ENCODE results near the gene NUP93.

The NUP93 gene

GRCh38 chr16:56862776-56863175 is 132.8 kb downstream of the NUP93 start:
- Histone ChIP-seq H3K9ac (no peak overlapping the region), H3K4me3 (ENCODE audit: low read depth, low read length) (no peak overlapping the region), H3K27ac (no peak overlapping the region), H2AFZ (no peak overlapping the region), H3K36me3 (ENCODE audit: control insufficient read depth, insufficient read depth, low read length) (no peaks in the 10 kb centered on the region), H3K27me3 (ENCODE audit: control insufficient read depth, insufficient read depth, low read length) (no peaks in the 10 kb centered on the region), H3K4me1 (peaks cover 25% of the 10 kb centered on the region), H3K9me3 (ENCODE audit: control insufficient read depth, low read length) (no peaks in the 10 kb centered on the region), H3K4me2 (ENCODE audit: low read length) (no peak overlapping the region), H3K79me2 (peaks cover 3% of the 10 kb centered on the region)
- no peak for TF ChIP-seq CTCF (IDR thresholded peaks at IDR 0.05)

GRCh38 chr16:56864960-56865359 is 135.0 kb downstream of the NUP93 start, which contains the start of gene SLC12A3:
Gene SLC12A3, plus strand, starts transcription at chr16:56865207. Its CDS starts 29 bp downstream, at chr16:56865236.
- Histone ChIP-seq H3K27me3 (ENCODE audit: control insufficient read depth, insufficient read depth, low read length) (no peaks in the 10 kb centered on the region), H3K9ac (no peak within 1 kb of the TSS), H3K36me3 (ENCODE audit: control insufficient read depth, insufficient read depth, low read length) (no peaks in the 10 kb centered on the region), H3K4me2 (ENCODE audit: low read length) (no peak within 1 kb of the TSS), H3K9me3 (ENCODE audit: control insufficient read depth, low read length) (no peaks in the 10 kb centered on the region), H3K4me1 (peaks cover 21% of the 10 kb centered on the region), H2AFZ (peak within 1 kb of the TSS; percentile 41), H3K27ac (no peak within 1 kb of the TSS), H3K79me2 (peaks cover 4% of the 10 kb centered on the region), H3K4me3 (ENCODE audit: low read depth, low read length) (no peak within 1 kb of the TSS)
- no peak for TF ChIP-seq CTCF (IDR thresholded peaks at IDR 0.05)

- TF ChIP-seq CTCF (IDR thresholded peaks at IDR 0.05) = no peak
Measured at GRCh38 chr16:56865394-56866062, 135.6 kb downstream of the NUP93 start.

DNA sequence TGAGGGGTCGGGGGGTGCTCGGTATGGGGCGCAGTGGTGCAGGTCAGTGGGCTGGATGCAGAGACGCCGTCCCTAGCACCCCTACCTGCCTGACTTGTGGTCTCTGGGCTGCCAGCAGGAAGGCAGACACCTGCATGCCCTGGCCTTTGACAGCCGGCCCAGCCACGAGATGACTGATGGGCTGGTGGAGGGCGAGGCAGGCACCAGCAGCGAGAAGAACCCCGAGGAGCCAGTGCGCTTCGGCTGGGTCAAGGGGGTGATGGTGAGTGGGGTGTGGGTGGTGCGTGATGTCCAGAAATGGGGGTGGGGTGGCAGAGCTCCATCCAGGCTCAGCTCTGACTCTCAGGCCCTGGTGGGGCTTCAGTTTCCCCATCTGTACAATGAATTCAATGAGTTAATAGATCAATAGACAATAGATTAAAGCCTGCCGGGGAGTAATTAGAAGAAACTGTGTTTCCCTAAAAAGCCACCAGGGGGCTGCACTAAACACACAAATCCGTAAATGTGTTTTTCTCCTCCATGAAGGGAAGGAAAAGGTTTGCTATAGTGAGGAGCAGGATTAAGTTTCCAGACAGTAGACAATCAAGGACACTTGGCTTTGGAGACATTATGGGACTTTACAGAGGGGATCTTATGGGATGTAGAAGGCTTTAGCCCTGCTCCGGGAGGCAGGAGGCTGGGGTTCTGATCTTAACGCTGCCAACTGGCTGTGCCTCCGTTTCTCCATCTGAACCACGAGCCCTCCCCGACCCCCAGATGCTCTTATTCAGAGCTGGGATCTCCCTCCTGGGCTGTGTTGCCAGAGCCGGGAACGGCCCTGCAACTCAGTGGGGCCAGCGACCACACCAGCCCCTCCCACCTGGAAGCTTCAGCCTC is 137.3 kb downstream of the NUP93 start:
- peak overlapping the region; percentile 9 for H3K9ac ChIP-seq
- no peak overlapping the region for H3K4me2 ChIP-seq (ENCODE audit: low read length)
- H3K27ac ChIP-seq = no peak overlapping the region
- no peaks in the 10 kb centered on the region for H3K27me3 ChIP-seq (ENCODE audit: control insufficient read depth, insufficient read depth, low read length)
- peaks cover 4% of the 10 kb centered on the region for H3K79me2 ChIP-seq
- TF ChIP-seq CTCF (IDR thresholded peaks at IDR 0.05) = peak; percentile 90
- H3K4me1 ChIP-seq = no peaks in the 10 kb centered on the region
- peak overlapping the region; percentile 70 for H2AFZ ChIP-seq
- H3K4me3 ChIP-seq (ENCODE audit: low read depth, low read length) = no peak overlapping the region
- H3K36me3 ChIP-seq (ENCODE audit: control insufficient read depth, insufficient read depth, low read length) = no peaks in the 10 kb centered on the region
- H3K9me3 ChIP-seq (ENCODE audit: control insufficient read depth, low read length) = no peaks in the 10 kb centered on the region

More at GRCh38 chr16:56865394-56866062, 135.6 kb downstream of the NUP93 start:
- H3K79me2 ChIP-seq = peaks cover 4% of the 10 kb centered on the region
- no peak overlapping the region for H3K9ac ChIP-seq
- H3K4me3 ChIP-seq (ENCODE audit: low read depth, low read length) = no peak overlapping the region
- no peak overlapping the region for H3K4me2 ChIP-seq (ENCODE audit: low read length)
- no peaks in the 10 kb centered on the region for H3K36me3 ChIP-seq (ENCODE audit: control insufficient read depth, insufficient read depth, low read length)
- no peaks in the 10 kb centered on the region for H3K27me3 ChIP-seq (ENCODE audit: control insufficient read depth, insufficient read depth, low read length)
- H3K4me1 ChIP-seq = peaks cover 15% of the 10 kb centered on the region
- H2AFZ ChIP-seq = no peak overlapping the region
- H3K9me3 ChIP-seq (ENCODE audit: control insufficient read depth, low read length) = no peaks in the 10 kb centered on the region
- no peak overlapping the region for H3K27ac ChIP-seq

Measured in parathyroid adenoma (tissue), 2 donors.